CD4-positive, alpha-beta T cell treated with Interleukin-4 for 1 hour (primary cell): ENCODE results near the gene NGF.

Experiments used
- DNase-seq, 2 donors: peaks; one replicate each; pipeline ENCODE4 v3.0.0-alpha.2; 2020 to 2022

The NGF gene

GRCh38 chr1:115277276-115277675 is 60.8 kb downstream of the NGF start:
- DNase-seq: no peak

GRCh38 chr1:115275216-115275615 is 62.8 kb downstream of the NGF start:
- no peak for DNase-seq

- DNase-seq: no peak
Observed at GRCh38 chr1:115274467-115274866, 63.6 kb downstream of the NGF start.

- no peak for DNase-seq
Observed at GRCh38 chr1:115266729-115267421, 71.2 kb downstream of the NGF start.

GRCh38 chr1:115265099-115265498 is 73.0 kb downstream of the NGF start:
- no peak for DNase-seq

GRCh38 chr1:115262886-115263285 is 75.2 kb downstream of the NGF start:
- DNase-seq: no peak

GRCh38 chr1:115261496-115261895 is 76.6 kb downstream of the NGF start:
- DNase-seq: no peak

GRCh38 chr1:115258302-115258866 is 79.7 kb downstream of the NGF start:
- no peak for DNase-seq

GRCh38 chr1:115257591-115257990 is 80.5 kb downstream of the NGF start:
- no peak for DNase-seq

- DNase-seq: no peak
Observed at GRCh38 chr1:115255154-115255553, 82.9 kb downstream of the NGF start.

- no peak for DNase-seq
Observed at GRCh38 chr1:115252585-115252984, 85.5 kb downstream of the NGF start.

GRCh38 chr1:115251856-115252255 is 86.2 kb downstream of the NGF start:
- no peak for DNase-seq

- no peak for DNase-seq
Observed at GRCh38 chr1:115251340-115251748, 86.7 kb downstream of the NGF start.

GRCh38 chr1:115246526-115246925 is 91.5 kb downstream of the NGF start:
- no peak for DNase-seq

- DNase-seq: no peak
Observed at GRCh38 chr1:115245227-115245626, 92.8 kb downstream of the NGF start.

- no peak for DNase-seq
Observed at GRCh38 chr1:115242543-115242942, 95.5 kb downstream of the NGF start.

- no peak for DNase-seq
Observed at GRCh38 chr1:115241309-115241708, 96.7 kb downstream of the NGF start.

GRCh38 chr1:115240297-115240696 is 97.8 kb downstream of the NGF start:
- DNase-seq: no peak

GRCh38 chr1:115239426-115239825 is 98.6 kb downstream of the NGF start:
- DNase-seq: no peak

GRCh38 chr1:115239148-115239422 is 99.0 kb downstream of the NGF start:
- no peak for DNase-seq

GRCh38 chr1:115238336-115239147 is 99.5 kb downstream of the NGF start:
- DNase-seq: no peak

- no peak for DNase-seq
Observed at GRCh38 chr1:115237507-115237906, 100.5 kb downstream of the NGF start.

- DNase-seq: no peak
Observed at GRCh38 chr1:115237023-115237422, 101.0 kb downstream of the NGF start.
